HCT116 (cell line): Measurements from ENCODE around the gene INTS6. TPM values are rescaled to one million over a fixed set of nuclear protein-coding genes. Genes with fewer than 3 reads are reported as not detected.

Experiments used
- ATAC-seq: fragments of 200-7000 bp; cut with Tn5 transposase; 2 replicates; pipeline ENCODE4 v1.9.1; 2020; ENCODE audit warnings: mild to moderate bottlenecking, moderate library complexity
- BruUV-seq: library from RNA; stranded (reverse); fragments of 400-500 nt; replicated peaks from 2 replicates; lab custom pipeline; 2021; lab: Mats Ljungman, UMichigan
- CTCF ChIA-PET: fragments of 300-600 bp; sonication (Branson Sonifier 250); formaldehyde crosslinking; loops from one replicate; lab custom pipeline; 2021; ENCODE audit warnings: antibody characterized with exemption; lab: Charles Lee
- POLR2A ChIA-PET: fragments of 300-600, 350-600 bp; sonication (Branson Sonifier 250); formaldehyde crosslinking; loops from one replicate; lab custom pipeline; 2021; ENCODE audit warnings: antibody characterized with exemption; lab: Charles Lee
- RAD21 ChIA-PET, 2 experiments: fragments of 300-600 bp; sonication (Branson Sonifier 250); formaldehyde crosslinking; loops; one replicate each; lab custom pipeline; 2023; ENCODE audit warnings: low total read pairs in 2 of 2; ENCODE audit not compliant: uncharacterized antibody in 2 of 2, unreplicated experiment in 2 of 2, low non-redundant PET in 1 of 2; lab: Charles Lee
- DNase-seq: peaks from one replicate; pipeline ENCODE4 v3.0.0-alpha.2; 2010; ENCODE audit warnings: low read depth, low spot score
- H2AFZ ChIP-seq: fragments of 200-600 bp; shearing (Covaris generic), sonication (generic); 2 replicates; pipeline ENCODE4 v1.6.1; 2017; ENCODE audit warnings: low read depth, mixed run types, mixed read lengths, antibody characterized with exemption, low read length; ENCODE audit not compliant: poor library complexity, severe bottlenecking
- H3K27ac ChIP-seq: 2 replicates; pipeline ENCODE4 v1.5.1; 2012; ENCODE audit warnings: low read depth, low read length
- H3K27me3 ChIP-seq: fragments of 200-600 bp; sonication (generic); 2 replicates; pipeline ENCODE4 v1.6.1; 2016; ENCODE audit warnings: mixed run types, low read length, mixed read lengths; ENCODE audit not compliant: insufficient read depth
- H3K36me3 ChIP-seq, 2 experiments: fragments of 200-500 bp in 1 of 2; fragments of 200-600 bp in 1 of 2; sonication (Bioruptor generic) in 1 of 2; sonication (generic) in 1 of 2; 2 replicates each; pipeline versions ENCODE4 v1.5.1 to v1.6.1; 2014 to 2016; ENCODE audit warnings: low read length in 2 of 2, inconsistent platforms in 1 of 2, mixed read lengths in 1 of 2, mixed run types in 1 of 2; ENCODE audit not compliant: insufficient read depth in 2 of 2, control insufficient read depth in 1 of 2
- H3K4me1 ChIP-seq, 2 experiments: fragments of 200-600 bp in 1 of 2; sonication (generic) in 1 of 2; 2 replicates each; pipeline versions ENCODE4 v1.5.1 to v1.6.1; 2012 to 2017; ENCODE audit warnings: low read length in 2 of 2, inconsistent platforms in 1 of 2, mild to moderate bottlenecking in 1 of 2, mixed read lengths in 1 of 2, mixed run types in 1 of 2, moderate library complexity in 1 of 2; ENCODE audit not compliant: insufficient read depth in 2 of 2, control insufficient read depth in 1 of 2
- H3K4me2 ChIP-seq: fragments of 200-600 bp; sonication (generic); 2 replicates; pipeline ENCODE4 v1.6.1; 2017; ENCODE audit warnings: mixed run types, low read length, mixed read lengths
- H3K4me3 ChIP-seq, 2 experiments: fragments of 200-600 bp in 1 of 2; sonication (generic) in 1 of 2; replicated peaks in 1 of 2; 2 replicates each; pipeline ENCODE4 v1.5.1; 2011 to 2016; ENCODE audit warnings: low read length in 2 of 2, control low read depth in 1 of 2, low read depth in 1 of 2, mild to moderate bottlenecking in 1 of 2, mixed read lengths in 1 of 2, mixed run types in 1 of 2
- H3K79me2 ChIP-seq: fragments of 200-600 bp; sonication (generic); 2 replicates; pipeline ENCODE4 v1.6.1; 2017; ENCODE audit warnings: mild to moderate bottlenecking, mixed run types, low read length, moderate library complexity, mixed read lengths; ENCODE audit not compliant: insufficient read depth
- H3K9ac ChIP-seq: fragments of 200-600 bp; sonication (generic); 2 replicates; pipeline ENCODE4 v1.6.1; 2016; ENCODE audit warnings: low read length, mixed read lengths
- H3K9me2 ChIP-seq: fragments of 200-600 bp; sonication (generic), shearing (Covaris generic); 2 replicates; pipeline ENCODE4 v1.6.1; 2017; ENCODE audit warnings: mixed run types, mild to moderate bottlenecking, moderate library complexity; ENCODE audit not compliant: insufficient read depth
- H3K9me3 ChIP-seq, 2 experiments: fragments of 200-500 bp in 1 of 2; fragments of 200-600 bp in 1 of 2; sonication (Bioruptor generic) in 1 of 2; sonication (generic) in 1 of 2; 2 replicates each; pipeline ENCODE4 v1.6.1; 2014 to 2017; ENCODE audit warnings: low read length in 2 of 2, mixed read lengths in 2 of 2, inconsistent platforms in 1 of 2, low read depth in 1 of 2, mild to moderate bottlenecking in 1 of 2, mixed run types in 1 of 2, moderate library complexity in 1 of 2; ENCODE audit not compliant: control insufficient read depth in 1 of 2, insufficient read depth in 1 of 2
- H4K20me1 ChIP-seq: fragments of 200-600 bp; sonication (generic), shearing (Covaris generic); 2 replicates; pipeline ENCODE4 v1.6.1; 2017; ENCODE audit warnings: mixed run types, mild to moderate bottlenecking, moderate library complexity; ENCODE audit not compliant: insufficient read depth
- CBX3 ChIP-seq: IDR thresholded peaks from 2 replicates; pipeline ENCODE4 v1.6.1; 2012; ENCODE audit warnings: low read depth
- CTCF ChIP-seq, 3 experiments: fragments of 200-600 bp in 1 of 3; sonication (generic) in 1 of 3; IDR thresholded peaks in 2 of 3; conservative IDR thresholded peaks in 1 of 3; 2 replicates each; pipeline ENCODE4 v1.5.1; 2012 to 2017; ENCODE audit warnings: low read depth in 2 of 3, low read length in 2 of 3, antibody characterized with exemption in 1 of 3, borderline replicate concordance in 1 of 3, control low read depth in 1 of 3, mild to moderate bottlenecking in 1 of 3, mixed read lengths in 1 of 3, mixed run types in 1 of 3, moderate library complexity in 1 of 3; ENCODE audit not compliant: insufficient read depth in 1 of 3
- EGR1 ChIP-seq: IDR thresholded peaks from 2 replicates; pipeline ENCODE4 v1.6.1; 2012; ENCODE audit warnings: low read depth
- EZH2phosphoT487 ChIP-seq: fragments of 200-600 bp; IDR thresholded peaks from 2 replicates; pipeline ENCODE4 v1.6.1; 2018; ENCODE audit warnings: antibody characterized with exemption, borderline replicate concordance
- FOSL1 ChIP-seq: IDR thresholded peaks from 2 replicates; pipeline ENCODE4 v1.6.1; 2012; ENCODE audit warnings: low read depth
- JUND ChIP-seq: IDR thresholded peaks from 2 replicates; pipeline ENCODE4 v1.6.1; 2012
- POLR2A ChIP-seq: IDR thresholded peaks from 2 replicates; pipeline ENCODE4 v1.7.0; 2011; ENCODE audit warnings: borderline replicate concordance; ENCODE audit not compliant: insufficient read depth, insufficient read length; ENCODE audit errors: extremely low read depth
- POLR2AphosphoS5 ChIP-seq: IDR thresholded peaks from 2 replicates; pipeline ENCODE4 v1.6.1; 2011; ENCODE audit warnings: mild to moderate bottlenecking, low read depth, low read length, moderate library complexity
- SP1 ChIP-seq: IDR thresholded peaks from 2 replicates; pipeline ENCODE4 v1.6.1; 2012; ENCODE audit warnings: low read depth
- intact Hi-C: fragments of 100-400 bp; cut with micrococcal nuclease; formaldehyde crosslinking; loops from 2 replicates; pipeline ENCODE4 v1.10.0; 2022
- total RNA-seq: library from RNA; stranded (reverse); gene quantifications from one replicate; pipeline ENCODE4 v1.2.1, GENCODE V29; 2021; ENCODE audit not compliant: unreplicated experiment
- TF ChIP-seq, protein P1 (sequence below): IDR thresholded peaks from 2 replicates; pipeline ENCODE4 v1.6.1; 2012
- TF ChIP-seq, protein P2 (sequence below): IDR thresholded peaks from 2 replicates; pipeline ENCODE4 v1.6.1; 2012

Gene INTS6
- total RNA-seq, 1 experiment from 2014 or later = 44.7 TPM

DNA sequence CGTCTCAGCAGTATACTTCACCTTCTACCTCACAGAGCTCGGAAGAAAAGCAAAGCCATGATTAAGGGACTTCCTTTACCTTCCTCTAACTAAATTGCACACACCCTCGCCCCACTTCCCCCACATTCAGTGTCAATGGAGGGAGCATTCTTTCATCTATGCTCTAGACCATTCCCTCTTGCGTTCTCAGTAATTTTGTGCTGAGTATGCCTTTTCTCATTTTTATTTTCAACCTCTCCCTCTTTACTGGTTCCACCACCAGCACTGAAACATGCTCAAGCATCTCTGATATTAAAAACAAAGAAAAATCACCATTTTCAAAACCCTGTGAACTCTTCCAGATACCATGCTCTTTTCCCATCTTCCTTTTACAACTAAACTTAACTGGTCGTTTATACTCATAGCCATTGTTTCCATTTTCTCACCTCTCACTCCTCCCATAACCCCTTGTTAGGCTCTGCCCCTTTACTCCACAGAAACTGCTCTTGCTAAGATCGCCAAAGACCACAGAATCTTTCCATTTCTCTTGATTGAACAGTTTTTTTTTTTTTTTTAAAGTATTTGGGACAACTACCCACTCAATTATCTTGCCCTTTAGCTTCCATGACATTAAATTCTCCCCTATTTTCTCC lies 81.0 kb downstream of the INTS6 start:
- TF ChIP-seq, protein P1, sequence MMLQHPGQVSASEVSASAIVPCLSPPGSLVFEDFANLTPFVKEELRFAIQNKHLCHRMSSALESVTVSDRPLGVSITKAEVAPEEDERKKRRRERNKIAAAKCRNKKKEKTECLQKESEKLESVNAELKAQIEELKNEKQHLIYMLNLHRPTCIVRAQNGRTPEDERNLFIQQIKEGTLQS = no peak
- TF ChIP-seq POLR2A = no peak
- TF ChIP-seq SP1 = no peak
- TF ChIP-seq JUND = no peak
- Histone ChIP-seq H3K9ac (no peak overlapping the region), H2AFZ (no peak overlapping the region), H3K4me3 (no peak overlapping the region), H3K9me3 (no peaks in the 10 kb centered on the region), H3K79me2 (peaks cover 3% of the 10 kb centered on the region; the same call in 1 of the 2 replicates), H3K4me2 (no peak overlapping the region), H3K27me3 (no peaks in the 10 kb centered on the region), H3K27ac (no peak overlapping the region), H4K20me1 (no peaks in the 10 kb centered on the region), H3K4me1 (no peaks in the 10 kb centered on the region), H3K36me3 (peaks cover 22 to 26% of the 10 kb centered on the region in 2 experiments), H3K9me2 (no peaks in the 10 kb centered on the region)
- BruUV-seq = no TSS peak
- ChIA-PET POLR2A (no interaction called here), CTCF (no interaction called here), RAD21 (no interaction called here)
- no peak for ATAC-seq
- no peak for DNase-seq
- intact Hi-C loops = no loop called here

DNA sequence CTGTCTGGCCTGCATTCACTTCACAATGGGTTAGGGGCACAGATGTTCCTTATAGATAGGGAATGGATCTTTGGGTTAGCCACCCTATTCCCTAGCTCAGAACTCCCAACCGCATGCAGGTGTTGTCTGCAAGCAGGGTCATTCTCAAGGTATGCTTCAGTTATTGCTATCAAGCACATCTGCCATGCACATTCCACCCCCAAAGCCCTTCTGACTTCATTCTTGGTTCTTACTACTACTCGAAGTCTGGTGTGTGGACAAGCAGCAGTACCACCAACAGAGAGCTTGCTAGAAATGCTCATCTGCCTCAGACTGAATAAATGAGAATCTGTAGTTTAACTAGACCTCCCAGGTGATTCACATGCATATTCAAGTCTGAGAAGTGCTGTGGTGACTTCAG lies 82.0 kb downstream of the INTS6 start:
- Histone ChIP-seq H3K9me3 (no peaks in the 10 kb centered on the region), H2AFZ (no peak overlapping the region), H3K27me3 (no peaks in the 10 kb centered on the region)
- ChIA-PET RAD21 (no interaction called here), POLR2A (no interaction called here)
- TF ChIP-seq FOSL1 = no peak
- TF ChIP-seq EZH2phosphoT487 = no peak
- TF ChIP-seq CTCF (IDR thresholded peaks at IDR 0.05 in 2 of 3, conservative IDR thresholded peaks at IDR 0.05 in 1 of 3; ENCODE audit: borderline replicate concordance in 1 of 3, insufficient read depth in 1 of 3, low read depth in 2 of 3, low read length in 2 of 3) = no peak
- TF ChIP-seq, protein P2, sequence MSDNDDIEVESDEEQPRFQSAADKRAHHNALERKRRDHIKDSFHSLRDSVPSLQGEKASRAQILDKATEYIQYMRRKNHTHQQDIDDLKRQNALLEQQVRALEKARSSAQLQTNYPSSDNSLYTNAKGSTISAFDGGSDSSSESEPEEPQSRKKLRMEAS = no peak
- no peak for TF ChIP-seq EGR1
- no peak for TF ChIP-seq CBX3
- no peak for TF ChIP-seq SP1
- no peak for TF ChIP-seq POLR2AphosphoS5
- TF ChIP-seq, all 23 proteins: peak for 0
- Histone ChIP-seq H4K20me1 (no peaks in the 10 kb centered on the region), H3K4me1 (no peaks in the 10 kb centered on the region), H3K36me3 (peaks cover 22 to 26% of the 10 kb centered on the region in 2 experiments), H3K9ac (no peak overlapping the region), H3K4me2 (no peak overlapping the region), H3K4me3 (no peak overlapping the region), H3K9me2 (no peaks in the 10 kb centered on the region), H3K79me2 (peaks cover 3% of the 10 kb centered on the region; the same call in 1 of the 2 replicates), H3K27ac (no peak overlapping the region)
- ATAC-seq (no peak), DNase-seq (no peak)
- intact Hi-C loops = no loop called here
- CTCF ChIA-PET = no interaction called here
- no TSS peak for BruUV-seq
